K562 (cell line): Measurements from ENCODE around the gene ANKRD13D. TPM values are rescaled to one million over a fixed set of nuclear protein-coding genes. Genes with fewer than 3 reads are reported as not detected.

Source experiments
- ATAC-seq: fragments of 200-7000 bp; cut with Tn5 transposase; 3 replicates; pipeline ENCODE4 v1.9.1; 2020; ENCODE audit warnings: moderate library complexity
- BruUV-seq: library from RNA; stranded (reverse); fragments of 400-500 nt; replicated peaks from 2 replicates; lab custom pipeline; 2021; lab: Mats Ljungman, UMichigan
- CTCF ChIA-PET: fragments of 300-600 bp; formaldehyde crosslinking; extraction: SDS; loops from one replicate; lab custom pipeline; 2021; ENCODE audit warnings: low intra/inter-chr PET ratio; lab: Yijun Ruan, JAX
- POLR2A ChIA-PET: fragments of 300-600, 350-650 bp; sonication (Branson Sonifier 250); formaldehyde crosslinking; extraction: SDS; loops from one replicate; lab custom pipeline; 2021; ENCODE audit warnings: antibody characterized with exemption, inconsistent platforms; lab: Yijun Ruan, JAX
- DNase-seq, 4 experiments: peaks; one replicate each; pipeline versions ENCODE4 v3.0.0 to v3.0.0-alpha.2; 2011 to 2018; ENCODE audit warnings: low spot score in 3 of 4, mixed read lengths in 3 of 4; ENCODE audit errors: extremely low read depth in 1 of 4
- FAIRE-seq: peaks from 2 replicates; lab custom pipeline; 2011; peaks lifted over from hg19 to GRCh38; lab: Jason Lieb, UNC
- H2AFZ ChIP-seq: 2 replicates; pipeline ENCODE4 v1.6.0; 2011; ENCODE audit warnings: low read depth, low read length, control low read depth, inconsistent platforms
- H3K27ac ChIP-seq: fragments of 200-600 bp; 3 replicates; pipeline ENCODE4 v1.8.0; 2011; ENCODE audit warnings: low read depth, mild to moderate bottlenecking, control low read depth, inconsistent platforms, low read length, moderate library complexity, mixed read lengths; ENCODE audit errors: extremely low read depth
- H3K27me3 ChIP-seq, 2 experiments: fragments of 300-600 bp in 1 of 2; 2 replicates in 1 of 2; 3 replicates in 1 of 2; pipeline versions ENCODE4 v1.6.0 to v1.8.0; 2011; ENCODE audit warnings: inconsistent platforms in 2 of 2, low read length in 2 of 2, mild to moderate bottlenecking in 1 of 2, mixed read lengths in 1 of 2, moderate library complexity in 1 of 2; ENCODE audit not compliant: control insufficient read depth in 2 of 2, insufficient read depth in 2 of 2
- H3K36me3 ChIP-seq: fragments of 300-600 bp; 3 replicates; pipeline ENCODE4 v1.8.0; 2011; ENCODE audit warnings: mild to moderate bottlenecking, low read length, inconsistent platforms; ENCODE audit not compliant: control insufficient read depth, insufficient read depth
- H3K4me1 ChIP-seq, 2 experiments: fragments of 200-600 bp in 1 of 2; replicated peaks in 1 of 2; 2 replicates in 1 of 2; 3 replicates in 1 of 2; pipeline versions ENCODE4 v1.5.1 to v1.8.0; 2011; ENCODE audit warnings: inconsistent platforms in 2 of 2, low read length in 2 of 2, mild to moderate bottlenecking in 1 of 2, mixed read lengths in 1 of 2, moderate library complexity in 1 of 2; ENCODE audit not compliant: control insufficient read depth in 2 of 2, insufficient read depth in 2 of 2
- H3K4me2 ChIP-seq: 2 replicates; pipeline ENCODE4 v1.6.1; 2011; ENCODE audit warnings: low read length, control low read depth, inconsistent platforms, mixed read lengths; ENCODE audit not compliant: insufficient read depth
- H3K4me3 ChIP-seq: fragments of 200-600 bp; sonication (generic), shearing (Covaris generic); 2 replicates; pipeline ENCODE4 v1.5.1; 2016; ENCODE audit warnings: control low read depth, inconsistent platforms
- H3K79me2 ChIP-seq: fragments of 200-600 bp; 3 replicates; pipeline ENCODE4 v1.8.0; 2011; ENCODE audit warnings: low read length, inconsistent platforms; ENCODE audit not compliant: control insufficient read depth, insufficient read depth
- H3K9ac ChIP-seq, 2 experiments: 2 replicates each; pipeline versions ENCODE4 v1.6.0 to v1.6.1; 2011; ENCODE audit warnings: low read depth in 2 of 2, low read length in 2 of 2, control low read depth in 1 of 2, inconsistent platforms in 1 of 2, mild to moderate bottlenecking in 1 of 2, mixed read lengths in 1 of 2; ENCODE audit not compliant: insufficient read depth in 1 of 2
- H3K9me1 ChIP-seq: one replicate; pipeline ENCODE4 v1.6.0; 2011; ENCODE audit warnings: inconsistent platforms, mild to moderate bottlenecking, low read length, moderate library complexity; ENCODE audit not compliant: control insufficient read depth, insufficient read depth
- H3K9me3 ChIP-seq: replicated peaks from 2 replicates; pipeline ENCODE4 v1.5.1; 2011; ENCODE audit warnings: low read depth, low read length, inconsistent platforms; ENCODE audit not compliant: control insufficient read depth, insufficient read depth
- H4K20me1 ChIP-seq: replicated peaks from 2 replicates; pipeline ENCODE4 v1.6.1; 2011; ENCODE audit warnings: low read length, inconsistent platforms, mixed read lengths; ENCODE audit not compliant: control insufficient read depth, insufficient read depth
- DMBX1 ChIP-seq: fragments of 250-450 bp; sonication (Bioruptor Pico); IDR thresholded peaks from 2 replicates; pipeline ENCODE4 v1.8.0; 2022; ENCODE audit warnings: inconsistent platforms, mild to moderate bottlenecking, moderate library complexity, borderline replicate concordance
- FOXJ2 ChIP-seq: fragments of 200-800 bp; sonication (Bioruptor generic); IDR thresholded peaks from 2 replicates; pipeline ENCODE4 v1.6.1; 2016; ENCODE audit warnings: missing genetic modification characterization, missing compliant biosample characterization
- SPI1 ChIP-seq: IDR thresholded peaks from 2 replicates; pipeline ENCODE4 v1.6.1; 2011; ENCODE audit warnings: low read depth, low read length, control low read depth, borderline replicate concordance
- ZBTB7A ChIP-seq: IDR thresholded peaks from 2 replicates; pipeline ENCODE4 v1.6.1; 2011; ENCODE audit warnings: low read depth, mild to moderate bottlenecking, low read length, moderate library complexity, borderline replicate concordance; ENCODE audit not compliant: control insufficient read depth
- ZEB2 ChIP-seq: fragments of 450-650 bp; IDR thresholded peaks from 2 replicates; pipeline ENCODE4 v1.6.1; 2016
- ZNF175 ChIP-seq: fragments of 200-800 bp; sonication (Bioruptor generic); IDR thresholded peaks from 2 replicates; pipeline ENCODE4 v1.6.1; 2016; ENCODE audit warnings: low read depth, mild to moderate bottlenecking, missing genetic modification characterization, missing compliant biosample characterization
- ZNF212 ChIP-seq: fragments of 450-650 bp; formaldehyde crosslinking; IDR thresholded peaks from 2 replicates; pipeline ENCODE4 v1.4.0; 2020; ENCODE audit warnings: mild to moderate bottlenecking
- ZNF311 ChIP-seq: fragments of 250-450 bp; sonication (Bioruptor Pico); IDR thresholded peaks from 2 replicates; pipeline ENCODE4 v1.4.0; 2020; ENCODE audit warnings: mild to moderate bottlenecking, moderate library complexity
- ZNF699 ChIP-seq: fragments of 250-450 bp; sonication (Bioruptor Pico); IDR thresholded peaks from 2 replicates; pipeline ENCODE4 v1.8.0; 2021; ENCODE audit warnings: mild to moderate bottlenecking, moderate library complexity; ENCODE audit not compliant: insufficient replicate concordance
- whole genome bisulfite sequencing: fragments of 100-300 bp; shearing (Covaris generic); methylation state at CpG from one replicate; pipeline ENCODE4 v1.1.6; 2016; ENCODE audit warnings: low coverage, mixed read lengths; ENCODE audit not compliant: insufficient coverage; ENCODE audit errors: missing lambda C conversion rate; 5-methylcytosine and 5-hydroxymethylcytosine counted together
- in situ Hi-C: fragments of 300-500 bp; cut with MboI; formaldehyde crosslinking; loops from 4 replicates; pipeline ENCODE4 v1.15.0; 2018; ENCODE audit warnings: inconsistent platforms, mixed read lengths
- intact Hi-C: fragments of 100-400 bp; cut with micrococcal nuclease; formaldehyde crosslinking; loops from 2 replicates; pipeline ENCODE4 v1.14.2; 2022
- polyA plus RNA-seq, 8 experiments: library from polyadenylated mRNA; depleted of rRNA in 4 of 8; stranded (reverse) in 5 of 8; unstranded in 3 of 8; fragments of >200 nt; fragmentation: Nextera tagmentation in 2 of 8; fragmentation: Illumina TruSeq in 1 of 8; extraction: Ambion mirVana in 2 of 8; extraction: Trizol in 1 of 8; gene quantifications; 2 replicates each; pipeline versions ENCODE4 v1.2.1 to v1.2.3, GENCODE V29; 2011 to 2014; ENCODE audit warnings: inconsistent platforms in 1 of 8, missing spikeins in 1 of 8
- total RNA-seq, 7 experiments: library from RNA; depleted of rRNA in 6 of 7; stranded (reverse); fragments of >200 nt in 6 of 7; fragmentation: Illumina TruSeq in 2 of 7; extraction: Trizol in 2 of 7; gene quantifications; 2 replicates each; pipeline versions ENCODE4 v1.2.1 to v1.2.3, GENCODE V29; 2011 to 2021; ENCODE audit warnings: low replicate concordance in 1 of 7
- TF ChIP-seq, protein P1 (sequence below), 2 experiments: fragments of 150-350 bp in 1 of 2; IDR thresholded peaks; 2 replicates each; pipeline ENCODE4 v1.6.1; 2012 to 2016; ENCODE audit warnings: low read depth in 2 of 2, low read length in 2 of 2, mild to moderate bottlenecking in 1 of 2, moderate library complexity in 1 of 2
- TF ChIP-seq, protein P2 (sequence below): fragments of 250-450 bp; sonication (Bioruptor Pico); IDR thresholded peaks from 2 replicates; pipeline ENCODE4 v1.5.1; 2021; ENCODE audit warnings: mild to moderate bottlenecking

ANKRD13D gene
- total and polyA plus RNA-seq, 9 of the 15 experiments (the other 6 are each of a cell fraction or from before 2014, with no cell fraction given): 0.94 to 40.9 (median 22.4) TPM

DNA sequence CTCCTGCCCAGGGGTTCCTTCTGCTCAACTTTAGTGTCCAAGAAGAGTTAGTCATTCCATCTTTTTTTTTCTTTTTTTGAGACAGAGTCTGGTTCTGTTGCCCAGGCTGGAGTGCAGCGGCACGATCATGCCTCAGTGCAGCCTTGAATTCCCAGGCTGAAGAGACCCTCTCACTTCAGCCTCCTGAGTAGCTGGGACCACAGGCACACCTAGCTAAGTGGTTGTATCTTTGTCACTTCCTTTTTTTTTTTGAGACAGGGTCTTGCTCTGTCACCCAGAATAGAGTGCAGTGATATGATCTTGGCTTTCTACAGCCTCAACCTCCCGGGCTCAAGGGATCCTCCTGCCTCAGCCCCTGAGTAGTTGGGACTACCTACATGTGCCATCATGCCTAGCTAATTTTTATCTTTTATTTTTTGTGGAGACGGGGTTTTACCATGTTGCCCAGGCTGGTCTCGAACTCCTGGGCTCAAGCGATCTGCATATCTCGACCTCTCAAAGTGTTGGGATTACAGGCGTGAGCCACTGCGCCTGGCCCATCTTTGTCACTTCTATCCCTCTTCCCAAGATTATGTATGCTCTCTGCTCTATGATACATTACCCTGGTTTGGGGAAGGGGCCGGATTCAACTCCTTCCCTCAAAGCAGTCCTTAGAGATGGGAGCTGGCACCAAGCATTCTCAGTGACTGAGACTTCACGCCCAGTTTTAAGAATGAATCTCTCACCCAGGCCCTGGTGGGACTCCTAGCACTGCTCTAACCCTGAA, 24.2 kb downstream of the ANKRD13D start:
- Histone ChIP-seq H3K4me1 (peaks cover 38 to 67% of the 10 kb centered on the region in 2 experiments), H3K27me3 (no peaks in the 10 kb centered on the region), H3K9me1 (no peaks in the 10 kb centered on the region), H3K4me2 (peak overlapping the region; percentile 76; the same call in 1 of the 2 replicates), H3K9me3 (no peaks in the 10 kb centered on the region), H2AFZ (peak overlapping the region; percentile 58), H3K4me3 (no peak overlapping the region), H3K79me2 (peaks cover 3% of the 10 kb centered on the region; the same call in 1 of the 3 replicates), H4K20me1 (no peaks in the 10 kb centered on the region), H3K36me3 (no peaks in the 10 kb centered on the region), H3K27ac (peak overlapping the region; percentile 67), H3K9ac (peak overlapping the region; percentile 40 to 83; a peak in 3 of 4 replicates)
- in situ Hi-C loops (loop anchor here (5.0 kb wide), 1 partner anchor 36 kb away; no protein-coding TSS in a partner anchor), intact Hi-C loops (no loop called here)
- ChIA-PET CTCF (no interaction called here), POLR2A (interaction anchor here (0.7 to 3.5 kb wide), 5 partner anchors 8 to 173 kb away, joined by 3 to 10 read pairs (median 4); no protein-coding TSS in a partner anchor)
- TF ChIP-seq ZNF175 (CRISPR knock-in tag) (0 out of 2 replicates have a peak, but pooled peaks have one; percentile 14), ZEB2 (no peak), ZNF212 (CRISPR knock-in tag) (no peak), FOXJ2 (tag) (0 out of 2 replicates have a peak, but pooled peaks have one; percentile 10), DMBX1 (CRISPR knock-in tag) (no peak), ZNF311 (no peak), ZBTB7A (0 out of 2 replicates have a peak, but pooled peaks have one; percentile 32), ZNF699 (CRISPR knock-in tag) (no peak), SPI1 (peak; percentile 91)
- TF ChIP-seq, protein P1, sequence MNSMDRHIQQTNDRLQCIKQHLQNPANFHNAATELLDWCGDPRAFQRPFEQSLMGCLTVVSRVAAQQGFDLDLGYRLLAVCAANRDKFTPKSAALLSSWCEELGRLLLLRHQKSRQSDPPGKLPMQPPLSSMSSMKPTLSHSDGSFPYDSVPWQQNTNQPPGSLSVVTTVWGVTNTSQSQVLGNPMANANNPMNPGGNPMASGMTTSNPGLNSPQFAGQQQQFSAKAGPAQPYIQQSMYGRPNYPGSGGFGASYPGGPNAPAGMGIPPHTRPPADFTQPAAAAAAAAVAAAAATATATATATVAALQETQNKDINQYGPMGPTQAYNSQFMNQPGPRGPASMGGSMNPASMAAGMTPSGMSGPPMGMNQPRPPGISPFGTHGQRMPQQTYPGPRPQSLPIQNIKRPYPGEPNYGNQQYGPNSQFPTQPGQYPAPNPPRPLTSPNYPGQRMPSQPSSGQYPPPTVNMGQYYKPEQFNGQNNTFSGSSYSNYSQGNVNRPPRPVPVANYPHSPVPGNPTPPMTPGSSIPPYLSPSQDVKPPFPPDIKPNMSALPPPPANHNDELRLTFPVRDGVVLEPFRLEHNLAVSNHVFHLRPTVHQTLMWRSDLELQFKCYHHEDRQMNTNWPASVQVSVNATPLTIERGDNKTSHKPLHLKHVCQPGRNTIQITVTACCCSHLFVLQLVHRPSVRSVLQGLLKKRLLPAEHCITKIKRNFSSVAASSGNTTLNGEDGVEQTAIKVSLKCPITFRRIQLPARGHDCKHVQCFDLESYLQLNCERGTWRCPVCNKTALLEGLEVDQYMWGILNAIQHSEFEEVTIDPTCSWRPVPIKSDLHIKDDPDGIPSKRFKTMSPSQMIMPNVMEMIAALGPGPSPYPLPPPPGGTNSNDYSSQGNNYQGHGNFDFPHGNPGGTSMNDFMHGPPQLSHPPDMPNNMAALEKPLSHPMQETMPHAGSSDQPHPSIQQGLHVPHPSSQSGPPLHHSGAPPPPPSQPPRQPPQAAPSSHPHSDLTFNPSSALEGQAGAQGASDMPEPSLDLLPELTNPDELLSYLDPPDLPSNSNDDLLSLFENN (IDR thresholded peaks at IDR 0.05; ENCODE audit: low read depth in 2 of 2, low read length in 2 of 2): no peak
- TF ChIP-seq, protein P2, sequence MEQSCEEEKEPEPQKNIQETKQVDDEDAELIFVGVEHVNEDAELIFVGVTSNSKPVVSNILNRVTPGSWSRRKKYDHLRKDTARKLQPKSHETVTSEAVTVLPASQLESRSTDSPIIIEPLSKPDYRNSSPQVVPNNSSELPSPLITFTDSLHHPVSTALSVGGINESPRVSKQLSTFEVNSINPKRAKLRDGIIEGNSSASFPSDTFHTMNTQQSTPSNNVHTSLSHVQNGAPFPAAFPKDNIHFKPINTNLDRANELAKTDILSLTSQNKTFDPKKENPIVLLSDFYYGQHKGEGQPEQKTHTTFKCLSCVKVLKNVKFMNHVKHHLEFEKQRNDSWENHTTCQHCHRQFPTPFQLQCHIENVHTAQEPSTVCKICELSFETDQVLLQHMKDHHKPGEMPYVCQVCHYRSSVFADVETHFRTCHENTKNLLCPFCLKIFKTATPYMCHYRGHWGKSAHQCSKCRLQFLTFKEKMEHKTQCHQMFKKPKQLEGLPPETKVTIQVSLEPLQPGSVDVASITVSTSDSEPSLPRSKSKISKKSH (CRISPR knock-in tag): no peak
- WGBS: 59% methylated on average over 11 of the region's 11 CpGs
- no peak for DNase-seq
- no peak for ATAC-seq
- no TSS peak for BruUV-seq
- FAIRE-seq: peak; percentile 42
